ENCODE data around the gene SMARCAL1. TPM values are rescaled to one million over a fixed set of nuclear protein-coding genes. Genes with fewer than 3 reads are reported as not detected.
A peak's percentile ranks its signal among the peaks of the same experiment; 100 is the strongest.

The SMARCAL1 gene
- total RNA-seq, 1 experiment from 2014 or later, result 20.9 TPM

- H3K36me3 Mint-ChIP-seq, result peaks cover 20% of the 10 kb centered on the region
- CTCF ChIA-PET, result no interaction called here
- no peak for ATAC-seq
- H3K9me3 Mint-ChIP-seq, result no peaks in the 10 kb centered on the region
- no peak for DNase-seq (ENCODE audit: low spot score)
- no peak overlapping the region for H3K27ac Mint-ChIP-seq
- TF ChIP-seq ZBTB43 (CRISPR knock-in tag; IDR thresholded peaks at IDR 0.05) (no peak), E2F1 (CRISPR knock-in tag; IDR thresholded peaks at IDR 0.05) (no peak), ERG (CRISPR knock-in tag; IDR thresholded peaks at IDR 0.05) (no peak)
- POLR2A ChIA-PET, result interaction anchor here (0.6 kb wide), 1 partner anchor 244 kb away, joined by 3 read pairs; no protein-coding TSS in a partner anchor
- H3K27me3 Mint-ChIP-seq (ENCODE audit: low read depth), result no peaks in the 10 kb centered on the region
- peaks cover 28% of the 10 kb centered on the region for H3K4me1 Mint-ChIP-seq
- H3K4me3 Mint-ChIP-seq, result no peak overlapping the region
Observed at GRCh38 chr2:216495656-216496055, 83.4 kb downstream of the SMARCAL1 start.

GRCh38 chr2:216497382-216498069, 85.2 kb downstream of the SMARCAL1 start:
- Mint-ChIP-seq H3K36me3 (peaks cover 39% of the 10 kb centered on the region), H3K4me1 (peaks cover 36% of the 10 kb centered on the region), H3K27ac (peak overlapping the region; percentile 80), H3K9me3 (no peaks in the 10 kb centered on the region), H3K4me3 (peak overlapping the region; percentile 96), H3K27me3 (ENCODE audit: low read depth) (no peaks in the 10 kb centered on the region)
- ATAC-seq (no peak), DNase-seq (ENCODE audit: low spot score) (no peak)
- TF ChIP-seq ZNF423 (CRISPR knock-in tag; IDR thresholded peaks at IDR 0.05) (no peak), TP53 (CRISPR knock-in tag; IDR thresholded peaks at IDR 0.05) (no peak), TCF7 (CRISPR knock-in tag; IDR thresholded peaks at IDR 0.05; ENCODE audit: low read depth) (no peak), ETV6 (CRISPR knock-in tag; IDR thresholded peaks at IDR 0.05) (no peak), ZNF671 (CRISPR knock-in tag; IDR thresholded peaks at IDR 0.05) (no peak), SMAD4 (CRISPR knock-in tag; IDR thresholded peaks at IDR 0.05) (no peak), EMX1 (CRISPR knock-in tag; IDR thresholded peaks at IDR 0.05) (no peak), KAT7 (CRISPR knock-in tag; IDR thresholded peaks at IDR 0.05; ENCODE audit: borderline replicate concordance) (no peak), ZNF219 (CRISPR knock-in tag; IDR thresholded peaks at IDR 0.05; ENCODE audit: borderline replicate concordance) (no peak), E2F4 (CRISPR knock-in tag; IDR thresholded peaks at IDR 0.05; ENCODE audit: borderline replicate concordance, low read depth) (no peak), PRRX2 (CRISPR knock-in tag; IDR thresholded peaks at IDR 0.05) (no peak), GTF2I (CRISPR knock-in tag; conservative IDR thresholded peaks at IDR 0.05) (no peak), NFATC4 (CRISPR knock-in tag; IDR thresholded peaks at IDR 0.05) (no peak)
- ChIA-PET POLR2A (interaction anchor here (1.5 kb wide), 1 partner anchor 10 kb away, joined by 5 read pairs; no protein-coding TSS in a partner anchor), CTCF (interaction anchor here (1.2 kb wide), 1 partner anchor 19 kb away, joined by 3 read pairs; no protein-coding TSS in a partner anchor)

- Mint-ChIP-seq H3K4me1 (peaks cover 40% of the 10 kb centered on the region), H3K27ac (peak overlapping the region; percentile 80), H3K27me3 (ENCODE audit: low read depth) (no peaks in the 10 kb centered on the region), H3K4me3 (peak overlapping the region; percentile 96), H3K36me3 (peaks cover 43% of the 10 kb centered on the region), H3K9me3 (no peaks in the 10 kb centered on the region)
- ATAC-seq, result no peak
- no peak for DNase-seq (ENCODE audit: low spot score)
- CTCF ChIA-PET, result interaction anchor here (1.0 to 1.3 kb wide), 6 partner anchors 19 to 668 kb away, joined by 3 to 5 read pairs (median 4); no protein-coding TSS in a partner anchor
- POLR2A ChIA-PET, result interaction anchor here (0.6 to 1.2 kb wide), 5 partner anchors 9 to 198 kb away, joined by 3 to 7 read pairs (median 5); partner anchors contain the start of gene IGFBP5
- TF ChIP-seq AFF4 (CRISPR knock-in tag; IDR thresholded peaks at IDR 0.05; ENCODE audit: borderline replicate concordance) (no peak), GABPB1 (CRISPR knock-in tag; IDR thresholded peaks at IDR 0.05) (no peak), NFATC4 (CRISPR knock-in tag; IDR thresholded peaks at IDR 0.05) (no peak), ERG (CRISPR knock-in tag; IDR thresholded peaks at IDR 0.05) (no peak), CREB1 (CRISPR knock-in tag; IDR thresholded peaks at IDR 0.05) (no peak), JAZF1 (CRISPR knock-in tag; IDR thresholded peaks at IDR 0.05) (no peak)
Observed at GRCh38 chr2:216498070-216498378, 85.7 kb downstream of the SMARCAL1 start.
